Astrocyte of the spinal cord (primary cell): Measurements from ENCODE around the gene AZGP1.

Source experiments
- DNase-seq: peaks from one replicate; pipeline ENCODE4 v3.0.0; 2011; ENCODE audit warnings: low read depth, low spot score
- H3K4me3 ChIP-seq: 2 replicates; pipeline ENCODE4 v1.5.1; 2011; ENCODE audit warnings: low read depth, mild to moderate bottlenecking, low read length, moderate library complexity
- CTCF ChIP-seq: IDR thresholded peaks from 2 replicates; pipeline ENCODE4 v1.5.1; 2012; ENCODE audit warnings: low read depth, mild to moderate bottlenecking, low read length, inconsistent platforms
- in situ Hi-C: cut with HindIII; loops from 2 replicates; pipeline ENCODE4 v1.10.0; 2017; ENCODE audit warnings: low sequenced_read_pairs

AZGP1 gene

GRCh38 chr7:99975782-99976521, at the start of gene AZGP1:
AZGP1 (minus strand) TSS chr7:99976031; CDS start chr7:99976020, 11 bp downstream.
- DNase-seq: no peak
- in situ Hi-C loops: no loop called here

GRCh38 chr7:100024020-100024619, 48.3 kb upstream of the AZGP1 start:
- no peak overlapping the region for H3K4me3 ChIP-seq
- TF ChIP-seq CTCF: no peak
- in situ Hi-C loops: no loop called here
- DNase-seq: no peak

More at GRCh38 chr7:99975782-99976521, at the start of gene AZGP1:
- H3K4me3 ChIP-seq: no peak within 1 kb of the TSS
- no peak for TF ChIP-seq CTCF

- no peak for TF ChIP-seq CTCF
- H3K4me3 ChIP-seq: no peak overlapping the region
- in situ Hi-C loops: no loop called here
- DNase-seq: no peak
These were observed 47.7 kb upstream of the AZGP1 start for GRCh38 chr7:100023526-100023925.

- no peak overlapping the region for H3K4me3 ChIP-seq
- no peak for TF ChIP-seq CTCF
- DNase-seq: no peak
- in situ Hi-C loops: no loop called here
These were observed 46.8 kb upstream of the AZGP1 start for GRCh38 chr7:100022621-100023020.

GRCh38 chr7:100021297-100021696, 45.5 kb upstream of the AZGP1 start:
- in situ Hi-C loops: no loop called here
- no peak for TF ChIP-seq CTCF
- no peak overlapping the region for H3K4me3 ChIP-seq
- no peak for DNase-seq

GRCh38 chr7:100019908-100020307, 44.1 kb upstream of the AZGP1 start:
- no peak for TF ChIP-seq CTCF
- DNase-seq: no peak
- in situ Hi-C loops: no loop called here
- no peak overlapping the region for H3K4me3 ChIP-seq
